Lower lobe of right lung (tissue), 2 donors: ENCODE results near the gene ADGRB2. TPM values are rescaled to one million over a fixed set of nuclear protein-coding genes. Genes with fewer than 3 reads are reported as not detected.

Experiments used
- ATAC-seq, 2 donors: fragments of 200-7000 bp; cut with Tn5 transposase; one replicate each; pipeline ENCODE4 v1.9.1; 2020 to 2022; ENCODE audit warnings: mild to moderate bottlenecking in 2 of 2, moderate library complexity in 2 of 2
- DNase-seq: peaks from one replicate; pipeline ENCODE4 v3.0.0-alpha.2; 2020
- H3K27ac ChIP-seq: fragments of 200-600 bp; one replicate; pipeline ENCODE4 v1.8.0; 2022
- H3K27me3 ChIP-seq: fragments of 200-600 bp; one replicate; pipeline ENCODE4 v1.8.0; 2022; ENCODE audit warnings: low read depth
- H3K36me3 ChIP-seq: fragments of 200-600 bp; one replicate; pipeline ENCODE4 v1.8.0; 2022; ENCODE audit warnings: mild to moderate bottlenecking
- H3K4me1 ChIP-seq: fragments of 200-600 bp; one replicate; pipeline ENCODE4 v1.8.0; 2022
- H3K4me3 ChIP-seq: fragments of 200-600 bp; one replicate; pipeline ENCODE4 v1.8.0; 2022; ENCODE audit warnings: mild to moderate bottlenecking
- H3K9me3 ChIP-seq: fragments of 200-600 bp; one replicate; pipeline ENCODE4 v1.8.0; 2022
- CTCF ChIP-seq: fragments of 200-600 bp; IDR thresholded peaks from one replicate; pipeline ENCODE4 v1.8.0; 2022; ENCODE audit warnings: antibody characterized with exemption, mild to moderate bottlenecking
- intact Hi-C: fragments of 100-400 bp; cut with DNase I; formaldehyde crosslinking; loops from one replicate; pipeline ENCODE4 v1.11.0; 2022
- total RNA-seq: library from RNA; stranded (reverse); fragmentation: NEBNext Ultra II Directional; extraction: Animal tissue kit (Norgen Biotek cat#: 25700); gene quantifications from one replicate; pipeline ENCODE4 v1.2.1, GENCODE V29; 2021
- donor health status: DM: no; HTN: yes; CAD: no; lungs with severe emphysema.

Gene ADGRB2
- total RNA-seq, 1 donor from 2014 or later, result 1.1 TPM

DNA sequence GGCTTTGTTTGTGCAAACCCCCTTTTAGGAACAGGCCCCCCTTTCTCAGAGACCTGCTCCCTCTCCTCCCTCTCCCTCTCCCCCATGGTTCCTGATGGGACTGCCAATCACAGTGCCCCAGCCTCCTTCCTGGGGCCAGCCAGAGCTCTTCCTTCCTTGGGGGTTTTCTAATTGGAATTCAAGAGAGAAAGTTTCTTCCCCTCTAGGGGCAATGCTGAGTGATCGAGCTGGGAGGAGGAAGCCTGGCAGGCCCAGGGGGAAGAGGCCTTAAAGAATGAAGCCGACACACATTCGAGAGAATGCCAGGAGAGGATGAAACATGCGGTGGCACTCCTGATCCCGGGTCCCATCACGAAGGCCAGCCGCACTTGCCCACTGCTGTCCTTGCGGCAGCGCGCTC lies 39.0 kb downstream of the ADGRB2 start:
- intact Hi-C loops, result no loop called here
- Histone ChIP-seq H3K4me1 (no peaks in the 10 kb centered on the region), H3K36me3 (no peaks in the 10 kb centered on the region), H3K27me3 (peaks cover 24% of the 10 kb centered on the region), H3K4me3 (no peak overlapping the region), H3K9me3 (no peaks in the 10 kb centered on the region), H3K27ac (no peak overlapping the region)
- TF ChIP-seq CTCF, result no peak
- ATAC-seq, result no peak
- no peak for DNase-seq

DNA sequence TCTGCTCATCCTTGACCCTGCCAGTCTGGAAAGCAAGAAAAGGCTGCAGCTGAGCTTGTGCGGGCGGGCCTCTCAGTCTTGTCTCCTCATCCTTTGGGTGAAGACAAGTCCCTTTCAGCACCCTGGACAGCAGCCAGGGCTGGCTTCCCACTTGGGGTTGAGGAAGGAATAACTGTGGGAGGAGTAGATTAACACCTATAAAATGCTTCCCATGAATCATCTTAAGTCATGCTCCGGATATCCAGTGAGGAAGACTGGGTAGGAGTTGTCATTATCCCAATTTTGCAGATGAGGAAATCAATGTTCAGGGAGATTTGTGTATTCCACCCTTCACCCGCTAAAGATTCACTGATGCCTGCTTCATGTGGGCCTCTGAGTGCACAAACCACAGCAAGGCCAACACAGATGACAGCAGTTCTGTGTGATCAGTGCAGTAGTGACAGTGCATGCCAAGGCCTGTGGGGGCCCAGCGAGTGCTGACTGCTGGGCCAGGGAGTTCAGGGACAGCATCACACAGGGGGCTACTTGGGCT lies 40.2 kb downstream of the ADGRB2 start:
- no peak for ATAC-seq
- Histone ChIP-seq H3K27me3 (peaks cover 28% of the 10 kb centered on the region), H3K36me3 (no peaks in the 10 kb centered on the region), H3K4me1 (no peaks in the 10 kb centered on the region), H3K9me3 (no peaks in the 10 kb centered on the region), H3K27ac (no peak overlapping the region), H3K4me3 (no peak overlapping the region)
- intact Hi-C loops, result no loop called here
- DNase-seq, result peak; percentile 72
- no peak for TF ChIP-seq CTCF

- Histone ChIP-seq H3K27me3 (peaks cover 52% of the 10 kb centered on the region), H3K36me3 (no peaks in the 10 kb centered on the region), H3K27ac (no peak overlapping the region), H3K4me1 (peaks cover 23% of the 10 kb centered on the region), H3K9me3 (no peaks in the 10 kb centered on the region), H3K4me3 (no peak overlapping the region)
- DNase-seq (no peak), ATAC-seq (no peak)
- intact Hi-C loops, result no loop called here
- TF ChIP-seq CTCF, result no peak
These were observed 45.7 kb downstream of the ADGRB2 start for GRCh38 chr1:31718327-31718897.

DNA sequence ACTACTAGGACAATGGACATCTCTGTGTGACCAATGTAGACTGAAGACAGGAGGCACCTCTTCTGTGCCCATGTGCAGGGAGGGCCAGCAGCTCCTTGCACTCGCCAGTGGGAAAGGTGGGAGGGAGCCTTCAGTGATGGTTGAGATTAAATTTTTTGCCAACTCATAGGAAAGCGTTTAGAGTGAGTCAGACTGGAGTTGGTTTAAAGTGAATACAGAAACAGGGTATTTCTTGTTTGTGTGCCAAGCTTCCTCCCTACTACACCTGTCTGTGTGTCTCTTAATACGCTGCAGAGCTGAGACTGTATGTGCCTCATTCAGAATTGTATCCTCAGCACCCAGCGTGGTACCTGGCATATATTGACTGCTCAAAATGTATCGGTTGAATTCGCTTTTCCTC lies 46.8 kb downstream of the ADGRB2 start:
- H3K9me3 ChIP-seq, result no peaks in the 10 kb centered on the region
- peaks cover 44% of the 10 kb centered on the region for H3K27me3 ChIP-seq
- DNase-seq, result no peak
- intact Hi-C loops, result no loop called here
- H3K27ac ChIP-seq, result no peak overlapping the region
- no peak for TF ChIP-seq CTCF
- ATAC-seq, result no peak
- peaks cover 32% of the 10 kb centered on the region for H3K4me1 ChIP-seq
- H3K36me3 ChIP-seq, result no peaks in the 10 kb centered on the region
- no peak overlapping the region for H3K4me3 ChIP-seq

DNA sequence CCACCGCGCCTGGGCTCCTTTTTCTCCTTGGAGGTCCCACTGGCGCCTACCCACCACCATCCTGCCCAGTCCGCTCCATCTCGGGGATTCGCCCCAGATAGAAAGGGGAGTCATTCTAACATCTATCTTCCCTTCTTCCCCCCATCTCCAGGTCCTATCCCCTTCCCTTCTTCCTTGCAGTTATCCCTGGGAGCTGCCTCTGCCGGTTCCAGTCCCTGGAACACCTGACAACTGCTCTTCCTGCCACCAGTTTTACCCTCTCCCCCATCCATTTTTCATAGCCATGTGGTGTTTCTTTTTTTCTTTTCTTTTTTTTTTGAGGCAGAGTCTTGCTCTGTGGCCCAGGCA lies 48.3 kb downstream of the ADGRB2 start:
- no peak overlapping the region for H3K27ac ChIP-seq
- peaks cover 36% of the 10 kb centered on the region for H3K4me1 ChIP-seq
- ATAC-seq, result no peak
- intact Hi-C loops, result no loop called here
- no peaks in the 10 kb centered on the region for H3K9me3 ChIP-seq
- peak overlapping the region; percentile 51 for H3K4me3 ChIP-seq
- H3K27me3 ChIP-seq, result peaks cover 40% of the 10 kb centered on the region
- no peaks in the 10 kb centered on the region for H3K36me3 ChIP-seq
- TF ChIP-seq CTCF, result no peak
- no peak for DNase-seq
